Measurements from ENCODE around the gene DKK3.

The DKK3 gene

DNA sequence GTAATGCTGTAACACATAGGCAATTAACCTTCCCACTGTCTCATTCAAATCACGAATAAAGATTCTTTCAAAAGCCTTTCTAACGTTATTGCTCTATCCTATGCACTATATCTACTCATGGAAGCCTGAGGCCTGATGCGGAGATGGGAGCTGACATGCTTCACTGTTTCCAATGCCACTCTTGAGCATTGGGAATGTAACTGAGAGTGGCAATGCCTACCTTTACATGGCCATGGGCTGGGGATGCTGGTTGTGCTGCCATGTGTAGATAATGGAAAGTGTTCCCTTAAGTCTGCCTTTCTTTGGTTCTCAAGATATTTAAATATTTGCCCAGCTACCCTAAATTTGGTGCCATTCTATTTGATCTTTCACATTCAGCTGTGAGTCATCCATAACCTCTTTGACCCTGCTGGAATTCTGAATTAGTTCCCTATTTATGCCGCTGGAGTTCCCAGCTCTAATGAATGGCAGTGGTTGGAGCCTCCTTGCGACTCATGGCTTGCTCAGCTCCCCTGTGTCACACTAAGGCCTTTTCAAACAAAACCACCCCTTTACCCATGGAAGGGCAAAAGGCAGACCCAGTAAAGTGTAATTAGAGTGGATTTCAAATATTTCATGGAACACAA lies 21.4 kb upstream of the DKK3 start:
- no peak for DNase-seq (ENCODE audit: low read depth)

DNA sequence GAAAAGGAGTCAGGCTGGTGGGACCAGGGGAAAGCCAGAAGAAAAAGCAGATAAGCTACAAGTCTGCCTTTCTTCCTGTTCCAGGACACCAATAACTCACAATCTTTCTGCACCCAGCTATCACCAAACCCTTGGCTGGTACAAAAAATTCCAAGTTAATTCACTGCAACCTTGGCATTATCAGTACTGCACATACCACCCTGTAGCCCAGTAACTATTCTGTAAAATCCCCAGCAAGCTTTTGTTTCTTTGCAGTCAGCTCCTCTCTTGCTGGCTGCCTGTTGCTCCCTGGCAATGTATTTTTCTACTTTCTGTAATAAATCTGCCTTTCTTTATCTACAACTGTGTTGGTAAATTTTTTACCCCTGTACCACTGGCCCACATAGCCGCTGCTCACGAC lies 20.7 kb upstream of the DKK3 start:
- no peak for DNase-seq (ENCODE audit: low read depth)

DNA sequence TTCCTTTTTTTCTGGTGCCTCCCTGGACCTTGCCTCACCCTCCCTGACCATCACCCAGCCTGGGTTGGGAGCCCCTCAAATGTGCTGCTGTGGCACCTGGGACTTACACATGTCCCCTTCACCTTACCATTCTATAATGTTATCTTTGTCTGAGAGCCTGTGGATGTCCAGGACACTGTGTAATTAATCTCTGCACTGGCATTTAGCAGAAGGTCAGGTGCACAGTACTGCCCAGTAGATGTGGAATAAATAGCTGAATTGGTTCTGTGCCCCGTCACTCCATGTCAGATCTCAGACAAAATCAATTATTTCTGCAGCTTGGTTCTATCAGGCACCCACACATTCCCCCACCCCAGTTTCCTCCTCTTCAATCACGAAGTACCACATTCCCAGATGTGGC lies 19.9 kb upstream of the DKK3 start:
- no peak for DNase-seq (ENCODE audit: low read depth)

DNA sequence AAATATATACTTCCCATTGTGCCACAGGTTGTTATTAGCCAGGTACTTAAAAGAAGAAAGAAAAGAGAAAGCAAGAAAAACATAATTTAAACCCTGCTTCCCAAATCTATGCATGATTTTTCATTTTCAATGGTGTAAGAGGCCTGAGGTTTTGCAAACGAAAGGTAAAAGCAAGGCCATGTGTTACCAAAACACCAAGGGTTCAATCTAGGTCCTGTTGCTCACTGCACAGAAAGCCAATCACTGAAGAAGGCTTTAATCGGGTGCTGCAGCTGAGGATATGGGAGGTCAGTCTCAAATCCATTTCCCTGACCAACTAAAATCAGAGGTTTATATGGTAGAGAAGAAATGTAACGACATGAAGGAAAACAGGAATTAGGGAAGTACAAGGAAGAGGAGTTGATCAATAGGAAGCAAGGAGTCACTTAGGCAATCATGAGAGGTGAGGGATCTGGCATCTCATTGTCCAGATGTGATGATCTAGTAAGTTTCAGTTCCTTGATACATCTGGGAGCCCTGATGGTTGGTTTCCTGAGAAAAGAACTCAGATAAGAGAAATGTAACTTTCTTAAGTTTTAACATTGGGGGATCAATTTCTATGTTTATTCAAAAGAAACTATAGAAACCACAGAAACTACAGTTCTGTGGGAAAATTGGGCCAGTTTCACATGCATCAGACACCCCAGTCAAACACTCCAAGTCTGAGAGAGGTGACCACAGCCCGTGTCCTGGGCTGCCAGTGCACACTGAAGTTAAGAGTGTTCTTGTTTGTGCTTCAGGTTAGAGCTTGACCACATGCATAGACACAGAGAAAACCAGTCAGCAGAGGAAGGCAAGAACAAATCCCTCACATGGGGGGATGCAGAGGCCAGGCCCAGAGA lies 18.1 kb upstream of the DKK3 start:
- DNase-seq (ENCODE audit: low read depth), result no peak

DNA sequence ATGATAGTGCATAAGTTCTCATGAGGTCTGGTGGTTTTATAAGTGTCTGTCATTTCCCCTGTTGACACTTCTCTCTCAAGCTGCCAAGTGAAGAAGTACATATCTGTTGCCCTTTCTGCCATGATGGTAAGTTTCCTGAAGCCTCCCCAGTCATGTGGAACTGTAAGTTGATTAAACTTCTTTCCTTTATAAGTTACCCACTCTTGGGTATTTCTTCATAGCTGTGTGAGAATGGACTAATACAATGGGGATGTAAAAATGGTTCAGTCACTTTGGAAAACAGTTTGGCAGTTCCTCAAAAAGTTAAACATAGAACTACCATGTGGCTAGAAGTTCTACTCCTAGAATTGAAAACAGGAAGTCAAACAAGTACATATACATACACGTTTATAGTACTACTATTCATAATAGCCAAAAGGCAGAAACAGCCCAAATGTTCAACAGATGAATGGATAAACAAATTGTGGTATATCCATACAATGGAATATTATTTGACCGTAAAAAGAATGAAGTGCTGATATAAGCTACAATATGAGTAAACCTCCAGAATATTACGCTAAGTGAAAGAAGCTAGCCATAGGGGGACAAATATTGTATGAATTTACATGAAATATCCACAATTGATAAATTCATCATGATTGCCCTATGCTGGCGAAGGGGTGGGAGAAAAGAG lies 16.0 kb upstream of the DKK3 start:
- DNase-seq (ENCODE audit: low read depth), result no peak

DNA sequence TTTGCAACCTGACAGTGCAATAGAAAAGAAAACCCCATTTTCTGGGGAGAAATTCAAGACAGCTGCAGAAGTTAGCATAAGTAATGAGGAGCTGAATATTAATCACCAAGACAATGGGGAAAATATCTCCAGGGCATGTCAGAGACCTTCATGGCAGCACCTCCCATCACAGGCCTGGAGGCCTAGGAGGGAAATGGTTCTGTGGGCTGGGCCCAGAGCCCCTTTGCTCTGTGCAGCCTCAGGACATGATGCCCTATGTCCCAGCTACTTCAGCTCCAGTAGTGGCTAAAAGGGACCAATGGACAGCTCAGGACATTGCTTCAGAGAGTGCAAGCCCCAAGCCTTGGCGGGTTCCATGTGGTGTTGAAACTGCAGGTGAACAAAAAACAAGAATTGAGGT lies 14.6 kb upstream of the DKK3 start:
- DNase-seq (ENCODE audit: low read depth), result no peak

DNA sequence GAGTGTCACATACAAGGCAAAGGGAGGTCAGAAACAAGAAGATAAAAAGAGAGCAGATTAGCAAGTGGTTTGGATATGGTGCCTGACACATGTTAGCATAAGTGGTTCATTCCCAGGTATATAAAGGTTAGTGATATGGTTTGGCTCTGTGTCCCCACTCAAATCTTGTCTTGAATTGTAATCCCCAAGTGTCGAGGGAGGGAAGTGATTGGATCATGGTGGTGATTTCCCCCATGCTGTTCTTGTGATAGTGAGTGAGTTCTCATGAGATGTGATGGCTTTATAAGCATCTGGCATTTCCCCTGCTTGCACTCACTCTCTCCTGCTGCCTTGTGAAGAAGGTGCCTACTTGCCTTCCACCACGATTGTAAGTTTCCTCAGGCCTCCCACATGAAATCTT lies 12.1 kb upstream of the DKK3 start:
- no peak for DNase-seq (ENCODE audit: low read depth)

DNA sequence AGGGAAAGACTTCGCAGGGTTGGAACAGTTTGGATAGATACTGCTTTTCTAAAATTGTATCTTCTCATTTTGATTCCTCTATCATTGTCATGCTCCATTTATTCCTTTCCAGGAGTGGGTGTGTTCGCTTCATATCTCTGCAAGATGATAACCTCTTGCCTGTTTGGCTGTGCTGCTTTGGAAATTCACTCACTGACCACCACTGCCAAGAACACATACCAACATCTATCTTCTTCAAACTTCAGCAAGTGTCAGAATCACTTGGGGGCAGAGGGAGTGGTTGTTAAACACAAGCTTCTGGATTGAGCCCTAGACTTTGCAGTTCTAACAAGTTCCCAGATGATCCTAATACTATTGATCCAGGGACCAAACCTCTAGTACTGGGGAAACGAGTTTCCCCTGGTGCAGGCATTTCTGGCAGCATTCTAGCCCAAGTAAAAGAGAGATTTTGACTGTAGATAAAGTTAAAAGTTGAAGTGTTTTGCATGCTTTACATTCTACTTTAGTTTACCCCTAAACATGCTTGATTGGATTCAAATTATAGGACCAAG lies 11.5 kb upstream of the DKK3 start:
- DNase-seq (ENCODE audit: low read depth), result no peak

DNA sequence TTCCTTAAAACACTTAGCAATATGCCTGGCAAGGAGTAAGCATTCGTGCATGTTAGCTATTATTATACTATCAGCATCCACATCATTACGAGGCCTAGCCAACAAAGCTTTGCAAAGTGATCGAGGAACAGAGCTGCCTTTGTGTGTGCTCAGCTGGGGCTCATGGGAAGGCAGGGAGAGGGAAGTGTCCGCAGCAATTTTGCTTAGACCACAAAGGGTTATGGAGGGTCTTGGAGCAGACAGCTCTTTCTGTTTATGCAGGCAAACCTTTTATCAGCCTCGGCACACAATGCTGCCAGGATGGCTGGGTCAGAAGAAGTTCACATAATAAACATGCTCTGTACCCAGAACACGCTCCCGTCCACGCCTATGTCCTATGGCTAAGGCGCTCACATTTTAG lies 10.9 kb upstream of the DKK3 start:
- DNase-seq (ENCODE audit: low read depth), result no peak

DNA sequence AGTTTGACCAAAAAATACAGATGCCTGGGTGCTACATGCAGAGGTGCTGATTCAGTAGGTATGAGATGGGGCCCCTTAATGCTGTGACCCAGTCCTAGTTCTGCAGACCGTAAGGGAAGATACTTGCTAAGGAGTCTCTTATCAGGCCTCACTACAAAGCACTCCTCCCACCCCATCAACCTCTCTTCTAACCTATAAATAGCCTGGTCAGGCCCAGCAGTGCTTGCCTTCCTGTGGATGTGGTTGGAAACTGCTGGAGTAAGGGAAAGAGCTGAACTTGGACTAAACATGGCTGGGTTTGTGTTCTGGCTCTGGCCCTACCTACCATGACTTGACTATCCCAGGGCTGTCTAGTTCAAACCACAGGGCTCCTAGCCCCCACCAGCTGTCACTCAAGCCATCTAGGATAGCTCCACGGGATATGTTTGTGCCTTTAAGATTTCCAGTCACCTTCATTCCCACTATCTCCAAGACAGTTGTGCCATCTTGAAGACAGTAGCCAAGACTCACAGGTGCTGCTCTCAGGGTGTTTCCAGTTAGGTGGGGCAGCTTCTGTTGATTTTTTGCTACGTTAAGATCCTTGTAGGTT lies 9.5 kb upstream of the DKK3 start:
- no peak for DNase-seq (ENCODE audit: low read depth)

DNA sequence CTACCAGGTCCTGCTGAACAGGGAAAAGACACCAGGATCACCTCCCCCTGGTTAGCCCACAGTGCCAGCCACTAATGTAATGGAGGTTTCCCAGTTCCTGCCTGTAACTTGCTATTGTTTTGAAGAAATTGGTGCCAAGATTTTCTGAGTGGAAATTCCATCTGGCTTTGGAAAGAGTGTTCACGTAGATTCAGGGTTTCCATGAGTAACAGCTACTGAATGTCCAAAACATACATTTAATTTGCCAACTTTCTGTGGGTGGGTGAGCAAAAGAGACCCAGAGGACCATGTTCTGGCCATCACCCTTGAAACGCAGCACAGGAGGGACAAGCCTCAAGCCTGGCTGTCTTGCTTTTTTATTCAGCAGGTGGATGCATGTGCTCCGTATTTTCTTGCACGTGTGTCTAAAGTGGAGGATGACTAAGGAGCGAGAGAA lies 8.8 kb upstream of the DKK3 start:
- DNase-seq (ENCODE audit: low read depth), result no peak

DNA sequence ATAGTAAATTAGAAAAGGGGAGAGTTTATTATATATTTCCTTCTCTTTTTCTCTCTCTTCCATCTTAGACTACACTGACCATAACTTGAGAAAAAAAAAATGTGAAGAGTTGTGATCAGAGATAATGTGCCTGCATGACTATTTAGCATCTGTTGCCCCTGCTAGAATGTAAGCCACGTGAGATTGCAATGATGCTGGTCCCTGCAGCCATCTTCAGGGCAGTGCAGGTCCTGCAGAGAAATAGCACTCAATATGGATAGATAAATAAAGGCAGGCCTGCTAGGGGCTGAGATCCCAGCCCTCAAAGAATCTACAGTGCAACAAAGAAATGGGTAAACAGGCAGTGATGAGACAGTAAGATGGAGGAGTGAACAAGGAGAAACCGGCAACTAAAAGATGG lies 7.8 kb upstream of the DKK3 start:
- DNase-seq (ENCODE audit: low read depth), result no peak

DNA sequence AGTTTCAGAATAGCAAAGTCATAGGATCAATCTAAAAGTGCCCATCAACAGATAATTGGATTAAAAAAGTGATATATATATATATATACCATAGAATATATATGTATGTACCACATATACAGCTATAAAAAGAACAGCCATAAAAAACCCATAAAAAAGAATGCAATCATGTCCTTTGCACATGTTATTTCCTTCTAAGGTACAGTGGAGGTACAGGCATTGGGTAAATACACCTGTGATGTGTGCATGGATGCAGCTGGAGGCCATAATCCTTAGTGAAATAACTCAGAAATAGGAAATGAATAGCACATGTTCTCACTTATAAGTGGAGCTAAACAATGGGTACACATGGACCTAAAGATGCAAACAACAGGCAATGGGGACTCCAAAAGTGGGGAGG lies 7.1 kb upstream of the DKK3 start:
- no peak for DNase-seq (ENCODE audit: low read depth)

DNA sequence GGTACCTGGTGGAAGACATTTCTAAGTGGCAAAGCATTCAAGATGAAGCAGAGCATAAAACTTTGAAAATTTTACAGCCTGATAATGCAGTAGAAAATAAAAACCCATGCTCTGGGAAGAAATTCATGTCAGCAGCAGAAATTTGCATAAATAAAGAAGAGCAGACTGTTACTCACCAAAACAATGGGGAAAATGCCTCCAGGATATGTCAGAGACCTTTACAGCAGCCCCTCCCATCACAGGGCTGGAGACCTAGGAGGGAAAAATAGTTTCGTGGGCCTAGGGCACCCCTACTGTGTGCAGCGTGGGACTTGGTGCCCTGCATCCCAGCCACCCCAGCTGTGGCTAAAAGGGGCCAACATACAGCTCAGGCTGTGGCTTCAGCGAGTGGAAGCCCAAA lies 5.4 kb upstream of the DKK3 start:
- no peak for DNase-seq (ENCODE audit: low read depth)

DNA sequence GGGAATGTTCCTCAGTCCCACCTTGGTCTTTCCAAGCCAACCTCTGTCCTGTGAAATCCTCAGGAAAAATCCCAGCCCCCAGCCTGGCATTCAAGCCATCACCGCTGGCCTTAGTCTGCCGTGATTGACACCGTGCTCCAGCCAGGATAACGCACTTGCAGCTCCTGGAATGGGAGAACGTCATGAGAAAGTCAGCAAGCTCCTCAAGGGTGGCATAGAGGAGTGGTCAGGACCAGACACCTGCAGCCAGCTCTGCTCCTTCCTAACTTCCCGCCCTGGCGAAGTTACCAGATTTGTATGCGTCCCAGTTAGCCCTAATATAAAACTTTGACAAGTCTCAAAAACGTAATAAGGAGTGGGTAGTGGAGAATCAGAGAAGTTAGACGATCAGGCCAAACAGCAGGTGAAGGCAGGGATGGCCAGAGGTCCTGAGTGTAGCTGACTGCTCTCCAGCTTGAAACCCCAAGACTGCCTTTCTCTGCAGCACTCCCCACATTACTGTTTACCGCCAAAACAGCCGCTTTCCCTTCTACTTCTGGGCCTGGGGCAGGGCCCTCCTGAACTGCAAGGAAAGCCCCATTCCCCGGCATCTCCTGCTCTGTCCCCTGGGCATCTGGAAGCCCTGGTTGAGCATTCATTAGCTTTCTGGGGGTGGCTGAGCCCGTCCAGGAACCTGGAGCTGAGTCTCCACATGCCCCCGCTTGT lies 1.3 kb upstream of the DKK3 start:
- no peak for DNase-seq (ENCODE audit: low read depth)

DNA sequence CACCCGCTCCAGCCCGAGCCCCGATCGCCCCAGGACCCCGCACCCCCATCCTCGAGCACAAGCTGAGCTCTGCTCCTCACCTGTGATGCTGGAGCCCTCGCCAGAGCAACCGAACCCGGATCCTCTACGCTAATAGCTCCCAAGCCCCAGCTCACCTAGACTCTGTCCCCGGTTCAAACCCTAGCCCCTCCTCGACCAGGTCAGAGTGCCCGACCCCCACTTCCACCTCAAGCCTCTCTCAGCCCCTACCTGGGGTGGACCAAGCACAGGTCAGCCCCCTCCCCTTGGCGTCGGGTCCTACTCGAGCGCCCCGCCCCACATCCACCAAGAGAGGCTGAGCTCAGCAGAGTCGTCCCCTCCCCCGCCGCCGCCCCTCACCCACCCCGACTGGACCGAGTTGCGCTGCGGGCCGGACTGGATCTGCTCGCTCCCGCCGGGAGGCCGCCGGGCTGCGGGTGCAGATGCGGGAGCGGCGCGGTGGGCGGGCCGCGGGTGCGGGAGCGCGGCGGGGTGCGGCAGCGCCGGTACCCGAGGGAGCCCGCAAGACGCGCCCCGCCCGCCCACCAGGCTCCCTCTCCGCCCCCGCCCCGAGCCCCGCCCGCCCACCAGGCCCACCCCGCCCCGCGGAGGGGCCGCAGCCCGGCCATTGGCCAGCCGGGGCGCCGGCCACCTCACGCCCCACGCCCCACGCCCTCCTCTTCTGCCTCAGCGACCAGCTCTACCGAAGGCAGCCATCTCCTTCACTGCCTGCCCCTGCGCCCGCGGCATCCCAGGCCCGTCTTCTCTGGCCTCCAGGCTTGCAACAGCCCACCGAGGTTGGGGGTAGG lies 577 bp upstream of the DKK3 start:
- DNase-seq (ENCODE audit: low read depth), result no peak

DNA sequence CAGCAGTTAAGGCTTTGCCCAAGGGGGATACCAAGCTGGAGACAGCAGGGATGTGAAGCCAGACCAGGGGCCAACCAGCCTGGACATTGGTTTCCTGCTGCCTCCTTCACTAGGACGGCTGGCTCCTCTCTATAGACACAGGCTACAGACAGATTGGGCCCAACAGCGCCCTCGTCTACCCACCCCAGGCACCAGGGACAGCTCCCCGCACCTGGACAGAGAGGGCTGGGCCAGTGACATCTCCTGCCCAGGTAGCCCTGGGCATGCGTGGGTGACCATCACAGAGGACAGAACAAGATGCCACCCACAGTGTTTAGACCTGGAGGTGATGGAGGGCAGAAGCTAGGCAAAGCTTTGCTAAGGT lies 1.2 kb downstream of the DKK3 start:
- DNase-seq (ENCODE audit: low read depth), result no peak

DNA sequence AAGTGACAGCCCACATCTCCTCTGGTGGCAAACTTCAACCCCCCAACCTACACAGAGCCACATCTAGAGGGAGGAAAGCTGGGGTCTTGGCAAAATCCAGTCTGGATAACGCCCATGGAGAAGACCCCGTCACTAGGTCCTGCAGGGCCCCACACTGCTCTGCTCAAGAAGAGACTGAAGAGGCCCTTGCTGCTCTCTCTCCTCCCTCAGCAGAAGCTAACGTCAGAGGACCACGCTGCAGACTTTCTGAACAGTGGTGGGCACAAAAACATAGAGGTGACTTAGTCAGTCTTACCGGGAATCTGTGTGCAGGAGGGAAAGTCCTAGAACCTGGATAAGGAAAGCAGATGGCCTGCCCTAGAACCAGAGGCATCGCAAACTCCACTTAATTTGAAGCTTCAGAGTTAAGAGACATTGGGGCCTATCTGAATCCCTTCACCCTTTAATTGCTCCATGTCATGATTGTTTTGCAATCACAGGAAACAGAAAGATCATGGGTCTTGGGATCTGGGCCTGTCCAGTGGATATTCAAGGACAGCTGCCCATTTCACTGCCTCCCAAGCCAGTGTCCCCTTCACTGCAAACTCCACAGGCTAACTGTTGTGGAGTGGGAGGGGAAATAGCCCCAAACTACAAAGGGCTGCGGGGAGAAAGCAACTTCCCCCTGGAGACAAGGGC lies 1.7 kb downstream of the DKK3 start:
- DNase-seq (ENCODE audit: low read depth), result no peak

DNA sequence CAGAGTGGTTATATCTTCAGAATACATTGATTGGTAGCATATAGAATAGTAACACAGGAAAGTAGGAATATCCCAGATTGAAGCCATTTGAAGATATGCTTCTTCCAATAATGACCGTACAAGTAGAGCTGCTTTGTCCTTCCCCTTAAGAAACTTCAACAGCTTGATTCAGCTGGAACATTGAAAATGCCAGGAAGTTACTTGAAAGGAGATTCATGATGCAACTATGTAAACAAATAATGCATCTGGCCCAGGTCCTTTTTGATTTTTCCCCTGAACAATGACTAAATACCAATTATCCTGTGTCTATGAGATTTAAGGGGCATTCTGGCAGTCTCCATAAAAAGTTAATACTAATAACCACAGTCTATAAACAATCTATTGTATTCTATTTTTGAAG lies 3.0 kb downstream of the DKK3 start:
- no peak for DNase-seq (ENCODE audit: low read depth)

DNA sequence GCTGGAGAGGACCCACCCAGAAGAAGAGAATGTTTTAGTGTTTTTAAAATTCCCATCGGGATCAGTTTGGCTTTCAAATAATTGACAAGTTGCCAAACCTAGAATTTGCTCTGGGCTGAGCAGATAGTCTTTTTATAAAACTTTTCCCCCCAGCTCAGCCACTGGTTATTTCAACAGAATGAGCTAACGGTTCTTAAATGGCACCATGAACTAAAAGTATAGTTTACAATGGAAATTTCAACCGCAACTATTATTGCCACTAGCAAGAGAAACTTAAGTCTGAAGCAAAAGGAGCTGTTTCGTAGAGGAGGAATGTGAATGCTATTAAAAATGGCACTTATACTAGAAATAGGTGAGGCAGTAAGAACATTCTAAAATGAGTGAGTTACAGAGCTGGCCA lies 3.4 kb downstream of the DKK3 start:
- no peak for DNase-seq (ENCODE audit: low read depth)

DNA sequence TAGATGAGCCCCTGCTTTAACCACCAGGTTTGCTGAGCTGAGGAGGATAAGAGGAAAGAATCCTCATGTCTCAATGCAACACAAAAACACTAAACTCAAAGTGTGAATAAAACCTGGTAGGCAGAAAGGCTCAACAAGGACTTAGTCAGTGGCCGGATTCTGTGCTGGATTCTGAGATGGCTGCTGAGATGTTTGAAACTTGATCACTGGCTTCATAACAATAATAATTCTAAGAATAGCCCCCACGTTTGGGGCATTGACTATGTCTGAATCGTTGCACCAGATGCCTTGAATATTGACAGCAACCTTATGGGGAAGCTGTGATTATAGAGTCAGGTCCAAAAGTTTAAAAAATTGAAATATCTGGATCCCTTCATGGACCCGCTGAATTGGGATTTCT lies 4.6 kb downstream of the DKK3 start:
- DNase-seq (ENCODE audit: low read depth), result no peak
